Progenitor cell of endocrine pancreas (in vitro differentiated cells): ENCODE data around the gene RUSF1. TPM values are rescaled to one million over a fixed set of nuclear protein-coding genes. Genes with fewer than 3 reads are reported as not detected.

ENCODE experiments used
- DNase-seq: peaks from one replicate; pipeline ENCODE4 v3.0.0; 2021; ENCODE audit warnings: low spot score; ENCODE audit not compliant: unreplicated experiment
- H3K27ac Mint-ChIP-seq: 2 replicates; pipeline ENCODE4 v1.8.0; 2021; ENCODE audit warnings: mild to moderate bottlenecking, moderate library complexity, mixed read lengths
- H3K27me3 Mint-ChIP-seq: 2 replicates; pipeline ENCODE4 v1.8.0; 2021; ENCODE audit warnings: mixed read lengths
- H3K36me3 Mint-ChIP-seq: 2 replicates; pipeline ENCODE4 v1.8.0; 2022; ENCODE audit warnings: mixed read lengths; ENCODE audit not compliant: insufficient read depth
- H3K4me1 Mint-ChIP-seq: 2 replicates; pipeline ENCODE4 v1.8.0; 2021; ENCODE audit warnings: low read depth, mixed read lengths
- H3K4me3 Mint-ChIP-seq: 2 replicates; pipeline ENCODE4 v1.8.0; 2021; ENCODE audit warnings: low read depth, mild to moderate bottlenecking, moderate library complexity, mixed read lengths
- H3K9me3 Mint-ChIP-seq: 2 replicates; pipeline ENCODE4 v1.8.0; 2021; ENCODE audit warnings: low read depth, mixed read lengths
- total RNA-seq: library from RNA; stranded (reverse); gene quantifications from 2 replicates; pipeline ENCODE4 v1.2.1, GENCODE V29; 2021
- TF ChIP-seq, protein P1 (sequence below): fragments of 200-600 bp; sonication (generic); IDR thresholded peaks from one replicate; pipeline ENCODE4 v1.5.0; 2021; ENCODE audit warnings: antibody characterized with exemption, mild to moderate bottlenecking; ENCODE audit not compliant: unreplicated experiment

RUSF1 gene
- total RNA-seq, 1 donor from 2014 or later = 65.1 TPM

GRCh38 chr16:31496670-31497069 is 11.5 kb downstream of the RUSF1 start:
- Mint-ChIP-seq H3K9me3 (no peaks in the 10 kb centered on the region), H3K36me3 (peaks cover 16% of the 10 kb centered on the region), H3K4me3 (no peak overlapping the region), H3K27me3 (no peaks in the 10 kb centered on the region), H3K27ac (no peak overlapping the region), H3K4me1 (no peaks in the 10 kb centered on the region)
- TF ChIP-seq, protein P1, sequence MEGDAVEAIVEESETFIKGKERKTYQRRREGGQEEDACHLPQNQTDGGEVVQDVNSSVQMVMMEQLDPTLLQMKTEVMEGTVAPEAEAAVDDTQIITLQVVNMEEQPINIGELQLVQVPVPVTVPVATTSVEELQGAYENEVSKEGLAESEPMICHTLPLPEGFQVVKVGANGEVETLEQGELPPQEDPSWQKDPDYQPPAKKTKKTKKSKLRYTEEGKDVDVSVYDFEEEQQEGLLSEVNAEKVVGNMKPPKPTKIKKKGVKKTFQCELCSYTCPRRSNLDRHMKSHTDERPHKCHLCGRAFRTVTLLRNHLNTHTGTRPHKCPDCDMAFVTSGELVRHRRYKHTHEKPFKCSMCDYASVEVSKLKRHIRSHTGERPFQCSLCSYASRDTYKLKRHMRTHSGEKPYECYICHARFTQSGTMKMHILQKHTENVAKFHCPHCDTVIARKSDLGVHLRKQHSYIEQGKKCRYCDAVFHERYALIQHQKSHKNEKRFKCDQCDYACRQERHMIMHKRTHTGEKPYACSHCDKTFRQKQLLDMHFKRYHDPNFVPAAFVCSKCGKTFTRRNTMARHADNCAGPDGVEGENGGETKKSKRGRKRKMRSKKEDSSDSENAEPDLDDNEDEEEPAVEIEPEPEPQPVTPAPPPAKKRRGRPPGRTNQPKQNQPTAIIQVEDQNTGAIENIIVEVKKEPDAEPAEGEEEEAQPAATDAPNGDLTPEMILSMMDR = no peak
- no peak for DNase-seq

- TF ChIP-seq, protein P1 = no peak
- peaks cover 23% of the 10 kb centered on the region for H3K36me3 Mint-ChIP-seq
- no peaks in the 10 kb centered on the region for H3K9me3 Mint-ChIP-seq
- DNase-seq = no peak
- peaks cover 11% of the 10 kb centered on the region for H3K27me3 Mint-ChIP-seq
- H3K4me1 Mint-ChIP-seq = no peaks in the 10 kb centered on the region
- H3K4me3 Mint-ChIP-seq = no peak overlapping the region
- H3K27ac Mint-ChIP-seq = no peak overlapping the region
Observed at GRCh38 chr16:31493506-31494125, 14.6 kb downstream of the RUSF1 start.

DNA sequence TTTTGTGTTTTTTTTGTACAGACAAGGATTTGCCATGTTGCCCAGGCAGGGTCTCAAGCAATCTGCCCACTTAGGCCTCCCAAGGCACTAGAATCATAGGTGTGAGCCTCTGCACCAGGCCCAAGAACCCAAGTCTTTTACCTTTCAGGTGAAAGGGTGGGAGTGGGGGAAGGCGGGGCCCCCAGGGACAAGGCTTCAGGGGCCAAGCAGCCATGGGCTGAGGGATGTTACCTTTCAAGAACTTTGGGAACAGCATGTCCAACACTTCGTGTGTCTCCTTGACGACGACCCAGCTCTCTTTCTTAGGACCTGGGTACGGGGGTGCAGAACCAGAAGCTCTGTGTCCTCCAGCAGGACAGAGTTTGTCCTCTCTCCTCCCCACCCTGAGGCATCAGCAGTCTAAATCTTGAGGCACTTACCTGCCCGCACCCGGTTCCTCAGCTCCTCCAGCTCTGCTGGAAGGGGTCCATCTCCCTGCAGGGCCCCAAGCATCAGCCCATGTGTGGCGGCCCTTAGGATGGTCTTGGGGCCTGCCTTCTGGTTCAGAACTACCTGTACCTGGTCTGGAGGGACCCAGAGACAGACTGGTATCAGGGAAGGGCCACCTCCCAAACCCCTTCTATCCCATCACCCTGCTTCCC is 16.3 kb downstream of the RUSF1 start:
- H3K4me3 Mint-ChIP-seq = no peak overlapping the region
- H3K27ac Mint-ChIP-seq = no peak overlapping the region
- peaks cover 3% of the 10 kb centered on the region for H3K4me1 Mint-ChIP-seq
- H3K36me3 Mint-ChIP-seq = peaks cover 17% of the 10 kb centered on the region
- peaks cover 20% of the 10 kb centered on the region for H3K27me3 Mint-ChIP-seq
- DNase-seq = no peak
- H3K9me3 Mint-ChIP-seq = no peaks in the 10 kb centered on the region
- TF ChIP-seq, protein P1 = no peak

DNA sequence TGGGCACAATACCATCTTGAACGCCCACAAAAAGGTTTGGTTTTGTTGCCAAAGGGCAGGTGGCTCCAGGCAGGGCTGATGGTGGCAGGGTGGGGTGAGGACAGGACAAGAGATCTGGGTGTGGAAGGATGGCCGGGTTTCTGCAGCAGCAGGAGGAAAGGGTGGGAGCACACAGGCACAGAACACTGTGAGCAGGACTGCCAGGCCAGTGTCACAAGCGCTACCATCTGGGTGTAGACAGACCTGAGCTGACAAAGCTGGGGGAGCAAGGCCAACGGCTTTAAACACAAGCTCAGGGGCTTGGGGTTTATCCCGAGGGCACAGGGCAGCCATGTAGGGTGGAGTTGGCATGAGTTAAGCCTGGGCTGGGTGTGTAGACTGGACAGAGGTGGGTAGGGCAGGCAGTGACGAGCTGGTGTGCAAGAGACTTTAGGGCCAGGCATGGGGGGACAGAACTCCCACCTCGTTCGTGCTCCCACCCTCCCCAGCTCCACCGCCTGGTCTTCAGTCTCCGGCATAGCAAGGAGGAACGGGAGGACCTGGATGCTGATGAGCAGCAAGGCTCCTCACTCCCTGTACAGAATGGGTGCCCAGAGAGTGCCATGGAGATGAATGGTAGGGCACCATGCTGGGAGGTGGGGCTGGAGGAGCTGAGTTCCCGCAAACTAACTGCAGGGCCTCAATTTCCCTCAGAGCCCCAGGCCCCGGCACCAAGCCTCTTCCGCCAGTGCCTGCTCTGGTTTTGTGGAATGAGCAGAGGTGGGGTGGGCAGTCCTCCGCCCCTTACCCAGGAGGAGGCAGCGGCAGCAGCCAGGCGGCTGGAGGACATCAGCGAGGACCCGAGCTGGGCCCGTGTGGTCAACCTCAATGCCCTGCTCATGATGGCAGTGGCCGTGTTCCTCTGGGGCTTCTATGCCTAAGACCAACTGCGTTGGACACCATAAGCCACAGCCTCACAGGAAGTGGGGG is 18.3 kb downstream of the RUSF1 start:
- H3K27ac Mint-ChIP-seq = no peak overlapping the region
- H3K4me3 Mint-ChIP-seq = no peak overlapping the region
- no peaks in the 10 kb centered on the region for H3K9me3 Mint-ChIP-seq
- no peak for DNase-seq
- TF ChIP-seq, protein P1 = no peak
- peaks cover 17% of the 10 kb centered on the region for H3K36me3 Mint-ChIP-seq
- peaks cover 6% of the 10 kb centered on the region for H3K4me1 Mint-ChIP-seq
- H3K27me3 Mint-ChIP-seq = peaks cover 39% of the 10 kb centered on the region

- H3K9me3 Mint-ChIP-seq = no peaks in the 10 kb centered on the region
- peaks cover 13% of the 10 kb centered on the region for H3K4me1 Mint-ChIP-seq
- peaks cover 17% of the 10 kb centered on the region for H3K36me3 Mint-ChIP-seq
- no peak overlapping the region for H3K27ac Mint-ChIP-seq
- H3K27me3 Mint-ChIP-seq = peaks cover 42% of the 10 kb centered on the region
- no peak overlapping the region for H3K4me3 Mint-ChIP-seq
- DNase-seq = no peak
- TF ChIP-seq, protein P1 = no peak
Observed at GRCh38 chr16:31489298-31489564, 19.0 kb downstream of the RUSF1 start.
